Measurements from ENCODE around the gene CALCB.
A peak's percentile ranks its signal among the peaks of the same experiment; 100 is the strongest.

CALCB gene

DNA sequence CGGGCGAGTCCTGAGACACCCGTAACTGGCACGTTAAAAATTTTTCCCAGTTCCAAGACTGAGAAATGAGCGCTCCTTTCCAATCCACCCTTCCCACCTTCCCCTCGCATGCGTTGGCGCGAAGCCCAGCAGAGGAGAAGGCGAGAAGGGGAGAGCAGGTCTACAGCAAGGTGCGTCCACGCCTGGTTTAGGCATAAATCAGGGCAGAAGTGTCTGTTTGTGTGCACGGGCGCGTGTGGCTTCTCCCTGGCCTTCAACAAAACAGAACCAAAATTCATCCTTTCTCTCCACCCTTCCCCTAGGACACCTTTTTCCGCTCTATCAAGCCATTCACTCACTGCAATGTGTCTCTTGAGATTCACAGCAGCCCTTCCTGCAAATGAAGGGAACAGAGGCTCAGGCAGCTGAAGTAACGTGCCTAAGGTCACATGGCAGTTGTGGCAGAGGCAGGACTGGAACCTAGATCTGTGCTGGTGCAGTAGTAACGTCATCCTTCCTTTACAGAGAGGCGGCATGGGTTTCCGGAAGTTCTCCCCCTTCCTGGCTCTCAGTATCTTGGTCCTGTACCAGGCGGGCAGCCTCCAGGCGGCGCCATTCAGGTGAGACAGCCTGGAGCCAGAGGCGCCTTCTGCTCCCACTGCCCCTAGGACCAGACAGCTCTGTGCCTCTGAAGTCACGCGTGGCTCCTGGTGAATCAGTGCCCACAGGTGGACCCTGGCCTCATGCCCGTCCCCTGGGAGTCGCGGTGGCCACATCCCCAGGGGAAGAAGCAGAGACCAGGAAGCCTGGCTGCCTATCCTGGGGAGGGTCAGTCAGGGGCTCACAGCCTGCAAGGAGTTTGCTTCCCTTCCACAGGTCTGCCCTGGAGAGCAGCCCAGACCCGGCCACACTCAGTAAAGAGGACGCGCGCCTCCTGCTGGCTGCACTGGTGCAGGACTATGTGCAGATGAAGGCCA, 1.1 kb downstream of the CALCB start:
- peak; percentile 90 for DNase-seq

- DNase-seq: no peak
Measured at GRCh38 chr11:15075162-15075526, 1.8 kb downstream of the CALCB start.

GRCh38 chr11:15091175-15091574, 17.8 kb downstream of the CALCB start:
- DNase-seq: no peak

DNA sequence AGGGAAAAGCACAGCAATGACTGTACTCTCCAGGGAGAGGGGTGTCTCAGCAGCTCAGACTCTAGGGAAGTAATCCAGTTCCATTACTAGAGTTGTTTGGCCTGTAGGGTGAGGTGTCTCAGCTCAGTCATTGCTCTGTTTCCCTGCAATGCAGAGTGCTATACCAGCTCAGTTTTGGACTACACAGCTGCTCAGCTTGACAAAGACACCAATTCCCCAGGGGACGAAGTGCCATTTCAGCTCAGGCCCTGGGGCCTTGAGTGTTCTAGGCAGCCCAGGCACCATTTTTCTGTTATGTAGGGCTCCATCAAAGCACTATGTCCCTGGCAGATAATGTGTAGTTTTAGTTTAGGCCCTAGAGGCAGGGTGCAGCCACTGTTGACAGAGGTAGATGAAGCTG, 18.2 kb downstream of the CALCB start:
- no peak for DNase-seq

DNA sequence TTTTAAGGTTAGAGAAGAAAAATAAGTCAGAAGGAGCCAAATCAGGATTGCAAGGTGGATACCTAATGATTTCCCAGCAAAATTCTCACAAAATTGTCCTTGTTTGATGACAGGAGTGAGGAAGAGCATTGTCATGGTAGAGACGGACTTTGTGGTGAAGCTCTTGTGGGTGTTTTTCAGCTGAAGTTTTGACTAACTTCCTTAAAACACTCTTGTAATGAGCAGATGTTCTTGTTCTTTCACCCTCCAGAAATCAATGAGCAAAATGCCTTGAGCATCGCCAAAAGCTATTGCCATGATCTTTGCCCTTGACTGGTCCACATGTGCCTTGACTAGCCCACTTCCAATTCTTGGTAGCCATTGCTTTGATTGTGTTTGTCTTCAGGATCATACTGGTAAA, 20.0 kb downstream of the CALCB start:
- no peak for DNase-seq

DNA sequence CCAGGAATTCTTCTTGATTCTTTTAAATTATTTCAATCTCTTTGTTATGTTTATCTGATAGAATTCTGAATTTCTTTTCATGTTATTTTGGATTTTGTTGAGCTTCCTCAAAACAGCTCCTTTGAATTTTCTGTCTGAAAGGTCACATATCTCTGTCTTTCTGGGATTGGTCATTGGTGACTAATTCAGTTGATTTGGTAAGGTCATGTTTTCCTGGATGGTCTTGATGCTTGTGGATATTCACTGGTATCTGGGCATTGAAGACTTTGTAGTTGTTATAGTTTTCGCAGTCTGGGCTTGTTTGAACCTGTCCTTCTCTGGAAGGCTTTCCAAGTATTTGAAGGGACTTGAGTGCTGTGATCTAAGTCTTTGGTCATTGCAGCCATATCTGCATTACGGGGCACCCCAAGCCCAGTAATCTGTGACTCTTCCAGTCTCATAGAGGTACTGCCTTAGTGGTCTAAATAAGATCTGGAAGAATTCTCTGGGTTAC, 22.4 kb downstream of the CALCB start:
- no peak for DNase-seq

- DNase-seq: no peak
Measured at GRCh38 chr11:15097411-15097810, 24.0 kb downstream of the CALCB start.

DNA sequence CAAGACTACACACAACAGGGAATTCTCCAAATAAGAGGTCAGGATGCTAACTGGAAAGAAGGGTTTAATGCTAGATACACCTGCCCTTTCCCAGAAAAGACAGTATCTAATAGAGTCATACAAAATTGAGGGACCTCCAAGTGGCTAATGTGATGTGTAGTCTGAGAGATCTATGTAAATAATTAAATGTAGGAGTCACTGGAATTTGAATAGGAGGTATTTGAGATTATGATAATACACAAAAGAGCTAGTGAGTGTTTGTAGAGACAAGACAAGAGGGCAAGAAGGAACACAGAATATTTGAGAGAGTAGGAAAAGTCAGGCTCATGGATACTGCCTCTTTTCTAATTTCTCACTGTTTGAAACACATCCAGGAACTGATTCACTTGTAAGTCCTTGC, 25.9 kb downstream of the CALCB start:
- no peak for DNase-seq

DNA sequence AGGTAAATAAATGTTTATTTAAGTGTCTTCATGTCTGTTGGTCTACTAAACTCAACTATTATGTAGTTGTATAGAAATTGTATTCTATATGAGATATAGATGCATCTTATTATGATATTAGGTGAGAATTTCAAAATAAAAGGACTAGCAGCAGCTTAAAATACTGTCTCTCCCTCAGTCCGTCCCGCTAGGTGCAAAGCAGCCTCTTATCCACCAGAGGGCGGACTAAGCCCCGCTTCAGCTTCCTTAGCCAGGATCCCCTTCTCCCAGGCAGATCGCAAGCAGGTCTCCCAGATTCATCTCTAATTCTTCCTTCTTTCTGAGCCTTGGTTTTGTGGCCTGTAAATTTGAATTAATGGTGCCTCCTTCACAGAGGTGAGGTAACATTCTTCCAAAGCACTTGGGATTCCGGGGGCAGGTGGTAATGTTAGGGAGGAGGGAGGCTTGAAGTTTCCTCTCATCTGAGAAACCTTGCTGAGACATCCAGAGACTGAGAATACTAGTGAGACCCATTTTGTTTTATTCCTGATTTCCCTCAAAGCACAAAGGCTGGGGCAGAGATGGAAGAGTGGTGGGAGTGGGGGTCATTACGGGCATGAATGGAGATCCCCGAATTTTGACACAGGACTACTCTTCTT, 27.8 kb downstream of the CALCB start:
- DNase-seq: peak; percentile 77

- DNase-seq: no peak
Measured at GRCh38 chr11:15104166-15104565, 30.8 kb downstream of the CALCB start.

GRCh38 chr11:15106201-15106965, 33.0 kb downstream of the CALCB start:
- no peak for DNase-seq

GRCh38 chr11:15107730-15108515, 34.5 kb downstream of the CALCB start:
- DNase-seq: no peak

DNA sequence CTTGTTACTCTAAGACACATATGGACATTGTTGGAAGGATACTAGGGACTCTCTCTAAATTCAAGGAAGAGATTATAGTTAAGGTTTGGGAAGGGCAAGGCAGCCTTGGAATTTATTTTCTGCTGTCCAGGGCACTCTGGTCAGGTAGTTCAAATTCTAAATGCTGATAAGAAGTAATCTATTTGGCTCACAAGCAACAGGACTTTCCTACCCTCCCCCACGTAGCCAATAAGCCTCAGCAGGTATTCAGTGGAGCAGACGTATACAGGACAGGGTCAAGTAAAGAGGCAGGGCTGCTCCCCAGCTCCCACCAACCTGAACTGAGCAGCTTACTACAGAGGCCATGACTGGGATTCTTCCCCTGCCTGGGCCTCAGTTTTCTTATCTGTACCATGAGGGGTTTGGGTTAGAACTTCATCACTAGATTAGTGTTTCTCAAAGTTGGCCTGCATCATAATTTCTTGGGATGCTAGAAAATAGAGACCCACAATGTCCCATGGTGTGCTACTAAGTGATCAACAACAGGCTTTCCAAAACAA, 35.3 kb downstream of the CALCB start:
- no peak for DNase-seq

GRCh38 chr11:15109602-15110001, 36.2 kb downstream of the CALCB start:
- DNase-seq: no peak

DNA sequence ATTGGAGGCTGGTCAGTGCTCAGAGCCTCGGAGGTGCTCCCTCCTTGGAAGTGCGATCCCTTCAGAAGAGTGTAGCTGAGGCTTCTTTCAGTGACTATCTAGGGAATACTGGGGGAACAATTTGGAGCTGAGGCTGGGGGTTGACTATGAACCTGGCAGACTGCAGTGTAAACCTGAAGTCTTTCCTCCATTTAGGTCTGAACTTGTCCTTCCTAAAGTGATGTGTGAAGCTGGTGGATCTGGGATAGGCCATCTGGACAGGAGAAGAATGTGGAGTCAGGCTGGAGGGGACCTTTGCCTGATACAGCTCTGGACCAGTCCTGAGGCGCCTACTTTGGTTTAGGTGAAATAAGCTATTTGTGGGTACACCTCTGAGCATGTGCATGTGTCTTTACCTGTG, 37.8 kb downstream of the CALCB start:
- no peak for DNase-seq

DNA sequence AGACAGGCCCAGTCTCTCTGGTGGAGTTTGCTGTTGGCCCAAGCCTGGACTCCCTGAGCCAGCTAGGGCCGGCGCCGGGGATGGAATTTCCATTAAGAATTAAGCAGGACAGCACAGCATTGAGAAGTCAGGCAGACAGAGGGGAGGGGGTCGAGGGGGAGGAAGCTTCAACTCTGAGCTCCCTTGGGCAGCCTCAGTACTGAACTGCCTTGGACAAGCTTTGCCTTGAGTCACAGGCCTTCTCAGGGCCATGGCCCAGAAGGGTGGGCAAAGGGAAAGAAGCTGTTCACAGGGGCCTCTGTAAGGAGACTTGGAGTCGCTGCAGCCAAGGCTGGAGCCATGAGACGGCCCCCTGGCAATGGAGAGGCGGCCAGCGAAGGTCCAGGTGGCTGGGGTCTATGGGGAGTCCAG, 38.7 kb downstream of the CALCB start:
- peak; percentile 80 for DNase-seq

- no peak for DNase-seq
Measured at GRCh38 chr11:15113381-15113780, 40.0 kb downstream of the CALCB start.

GRCh38 chr11:15114501-15115475, 41.4 kb downstream of the CALCB start, which contains the start of gene INSC:
Gene INSC (plus strand): TSS chr11:15114923. CDS start chr11:15149175, 34,252 bp downstream.
- DNase-seq: peak; percentile 73

DNA sequence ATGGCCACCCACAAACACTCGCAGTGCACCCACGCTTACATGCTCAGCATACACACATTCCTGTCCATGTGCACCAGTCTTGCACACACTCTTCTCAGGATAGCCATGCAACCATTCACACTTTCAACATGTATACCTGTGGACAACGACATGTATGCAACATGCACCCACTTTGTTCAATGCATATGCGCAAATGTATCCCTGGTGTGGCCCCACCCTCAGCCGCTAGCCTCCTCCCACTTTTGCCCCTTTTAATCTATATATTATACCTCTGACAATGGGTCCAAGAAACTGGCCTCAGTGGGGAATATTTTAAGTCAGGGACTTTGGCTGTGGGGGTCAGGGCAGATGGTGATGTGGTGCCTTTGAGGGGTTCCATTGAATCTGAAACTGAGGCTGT, 42.3 kb downstream of the CALCB start:
- DNase-seq: no peak

GRCh38 chr11:15117751-15118150, 44.4 kb downstream of the CALCB start:
- no peak for DNase-seq

DNA sequence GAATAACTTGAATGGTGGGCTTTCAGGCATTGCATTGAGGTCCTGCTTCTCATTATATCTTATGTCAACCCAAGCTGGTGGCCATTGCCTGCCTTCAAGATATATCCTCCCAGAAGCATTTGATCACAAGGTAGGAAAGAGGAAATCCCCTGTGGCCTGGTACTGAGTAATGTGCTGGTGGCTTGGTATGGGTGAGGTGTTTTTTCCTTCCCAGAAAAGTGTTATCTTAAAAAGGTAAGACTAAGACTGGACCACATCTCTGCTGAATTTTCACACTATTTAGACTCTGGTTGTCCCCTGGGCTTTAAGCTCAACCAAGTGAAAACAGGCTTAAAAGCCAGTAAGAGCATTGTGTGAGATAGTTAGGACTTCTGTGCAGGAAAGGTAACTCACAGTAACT, 45.0 kb downstream of the CALCB start:
- DNase-seq: no peak

All from right forelimb (tissue), 1 donor.